K562 (cell line): ENCODE data around the gene KCNH3. TPM values are rescaled to one million over a fixed set of nuclear protein-coding genes. Genes with fewer than 3 reads are reported as not detected.
A peak's percentile ranks its signal among the peaks of the same experiment; 100 is the strongest.

Experiments
- ATAC-seq: fragments of 200-7000 bp; cut with Tn5 transposase; 3 replicates; pipeline ENCODE4 v1.9.1; 2020; ENCODE audit warnings: moderate library complexity
- BruUV-seq: library from RNA; stranded (reverse); fragments of 400-500 nt; replicated peaks from 2 replicates; lab custom pipeline; 2021; lab: Mats Ljungman, UMichigan
- CTCF ChIA-PET: fragments of 300-600 bp; formaldehyde crosslinking; extraction: SDS; loops from one replicate; lab custom pipeline; 2021; ENCODE audit warnings: low intra/inter-chr PET ratio; lab: Yijun Ruan, JAX
- POLR2A ChIA-PET: fragments of 300-600, 350-650 bp; sonication (Branson Sonifier 250); formaldehyde crosslinking; extraction: SDS; loops from one replicate; lab custom pipeline; 2021; ENCODE audit warnings: antibody characterized with exemption, inconsistent platforms; lab: Yijun Ruan, JAX
- DNase-seq, 4 experiments: peaks; one replicate each; pipeline versions ENCODE4 v3.0.0 to v3.0.0-alpha.2; 2011 to 2018; ENCODE audit warnings: low spot score in 3 of 4, mixed read lengths in 3 of 4; ENCODE audit errors: extremely low read depth in 1 of 4
- FAIRE-seq: peaks from 2 replicates; lab custom pipeline; 2011; peaks lifted over from hg19 to GRCh38; lab: Jason Lieb, UNC
- H2AFZ ChIP-seq: 2 replicates; pipeline ENCODE4 v1.6.0; 2011; ENCODE audit warnings: low read depth, low read length, control low read depth, inconsistent platforms
- H3K27ac ChIP-seq: fragments of 200-600 bp; 3 replicates; pipeline ENCODE4 v1.8.0; 2011; ENCODE audit warnings: low read depth, mild to moderate bottlenecking, control low read depth, inconsistent platforms, low read length, moderate library complexity, mixed read lengths; ENCODE audit errors: extremely low read depth
- H3K27me3 ChIP-seq, 2 experiments: fragments of 300-600 bp in 1 of 2; 2 replicates in 1 of 2; 3 replicates in 1 of 2; pipeline versions ENCODE4 v1.6.0 to v1.8.0; 2011; ENCODE audit warnings: inconsistent platforms in 2 of 2, low read length in 2 of 2, mild to moderate bottlenecking in 1 of 2, mixed read lengths in 1 of 2, moderate library complexity in 1 of 2; ENCODE audit not compliant: control insufficient read depth in 2 of 2, insufficient read depth in 2 of 2
- H3K36me3 ChIP-seq: fragments of 300-600 bp; 3 replicates; pipeline ENCODE4 v1.8.0; 2011; ENCODE audit warnings: mild to moderate bottlenecking, low read length, inconsistent platforms; ENCODE audit not compliant: control insufficient read depth, insufficient read depth
- H3K4me1 ChIP-seq, 2 experiments: fragments of 200-600 bp in 1 of 2; replicated peaks in 1 of 2; 2 replicates in 1 of 2; 3 replicates in 1 of 2; pipeline versions ENCODE4 v1.5.1 to v1.8.0; 2011; ENCODE audit warnings: inconsistent platforms in 2 of 2, low read length in 2 of 2, mild to moderate bottlenecking in 1 of 2, mixed read lengths in 1 of 2, moderate library complexity in 1 of 2; ENCODE audit not compliant: control insufficient read depth in 2 of 2, insufficient read depth in 2 of 2
- H3K4me2 ChIP-seq: 2 replicates; pipeline ENCODE4 v1.6.1; 2011; ENCODE audit warnings: low read length, control low read depth, inconsistent platforms, mixed read lengths; ENCODE audit not compliant: insufficient read depth
- H3K4me3 ChIP-seq: fragments of 200-600 bp; sonication (generic), shearing (Covaris generic); 2 replicates; pipeline ENCODE4 v1.5.1; 2016; ENCODE audit warnings: control low read depth, inconsistent platforms
- H3K79me2 ChIP-seq: fragments of 200-600 bp; 3 replicates; pipeline ENCODE4 v1.8.0; 2011; ENCODE audit warnings: low read length, inconsistent platforms; ENCODE audit not compliant: control insufficient read depth, insufficient read depth
- H3K9ac ChIP-seq, 2 experiments: 2 replicates each; pipeline versions ENCODE4 v1.6.0 to v1.6.1; 2011; ENCODE audit warnings: low read depth in 2 of 2, low read length in 2 of 2, control low read depth in 1 of 2, inconsistent platforms in 1 of 2, mild to moderate bottlenecking in 1 of 2, mixed read lengths in 1 of 2; ENCODE audit not compliant: insufficient read depth in 1 of 2
- H3K9me1 ChIP-seq: one replicate; pipeline ENCODE4 v1.6.0; 2011; ENCODE audit warnings: inconsistent platforms, mild to moderate bottlenecking, low read length, moderate library complexity; ENCODE audit not compliant: control insufficient read depth, insufficient read depth
- H3K9me3 ChIP-seq: replicated peaks from 2 replicates; pipeline ENCODE4 v1.5.1; 2011; ENCODE audit warnings: low read depth, low read length, inconsistent platforms; ENCODE audit not compliant: control insufficient read depth, insufficient read depth
- H4K20me1 ChIP-seq: replicated peaks from 2 replicates; pipeline ENCODE4 v1.6.1; 2011; ENCODE audit warnings: low read length, inconsistent platforms, mixed read lengths; ENCODE audit not compliant: control insufficient read depth, insufficient read depth
- CHD1 ChIP-seq: fragments of 200-600 bp; sonication (generic); IDR thresholded peaks from one replicate; pipeline ENCODE4 v1.6.1; 2012; ENCODE audit warnings: mild to moderate bottlenecking, moderate library complexity, low read length, inconsistent platforms
- FOXK2 ChIP-seq, 2 experiments: fragments of 450-650 bp; IDR thresholded peaks in 1 of 2; conservative IDR thresholded peaks in 1 of 2; 2 replicates each; pipeline ENCODE4 v1.6.1; 2016; ENCODE audit warnings: low read depth in 2 of 2, mild to moderate bottlenecking in 1 of 2
- SMAD1 ChIP-seq: fragments of 150-350 bp; IDR thresholded peaks from 2 replicates; pipeline ENCODE4 v1.6.1; 2014; ENCODE audit warnings: low read length, low read depth; ENCODE audit not compliant: partially characterized antibody
- ZNF212 ChIP-seq: fragments of 450-650 bp; formaldehyde crosslinking; IDR thresholded peaks from 2 replicates; pipeline ENCODE4 v1.4.0; 2020; ENCODE audit warnings: mild to moderate bottlenecking
- ZNF282 ChIP-seq: sonication (generic); formaldehyde crosslinking; IDR thresholded peaks from 2 replicates; pipeline ENCODE4 v1.8.1; 2023; ENCODE audit warnings: missing genetic modification reagents
- ZNF77 ChIP-seq: fragments of 250-450 bp; sonication (Bioruptor Pico); IDR thresholded peaks from 2 replicates; pipeline ENCODE4 v1.5.0; 2020
- WGBS: fragments of 100-300 bp; shearing (Covaris generic); methylation state at CpG from one replicate; pipeline ENCODE4 v1.1.6; 2016; ENCODE audit warnings: low coverage, mixed read lengths; ENCODE audit not compliant: insufficient coverage; ENCODE audit errors: missing lambda C conversion rate; 5-methylcytosine and 5-hydroxymethylcytosine counted together
- in situ Hi-C: fragments of 300-500 bp; cut with MboI; formaldehyde crosslinking; loops from 4 replicates; pipeline ENCODE4 v1.15.0; 2018; ENCODE audit warnings: inconsistent platforms, mixed read lengths
- intact Hi-C: fragments of 100-400 bp; cut with micrococcal nuclease; formaldehyde crosslinking; loops from 2 replicates; pipeline ENCODE4 v1.14.2; 2022
- polyA plus RNA-seq, 8 experiments: library from polyadenylated mRNA; depleted of rRNA in 4 of 8; stranded (reverse) in 5 of 8; unstranded in 3 of 8; fragments of >200 nt; fragmentation: Nextera tagmentation in 2 of 8; fragmentation: Illumina TruSeq in 1 of 8; extraction: Ambion mirVana in 2 of 8; extraction: Trizol in 1 of 8; gene quantifications; 2 replicates each; pipeline versions ENCODE4 v1.2.1 to v1.2.3, GENCODE V29; 2011 to 2014; ENCODE audit warnings: inconsistent platforms in 1 of 8, missing spikeins in 1 of 8
- total RNA-seq, 7 experiments: library from RNA; depleted of rRNA in 6 of 7; stranded (reverse); fragments of >200 nt in 6 of 7; fragmentation: Illumina TruSeq in 2 of 7; extraction: Trizol in 2 of 7; gene quantifications; 2 replicates each; pipeline versions ENCODE4 v1.2.1 to v1.2.3, GENCODE V29; 2011 to 2021; ENCODE audit warnings: low replicate concordance in 1 of 7

Gene KCNH3
- total and polyA plus RNA-seq, 9 of the 15 experiments (the other 6 are each of a cell fraction or from before 2014, with no cell fraction given) = 0.01 to 0.09 TPM; not detected in 7

DNA sequence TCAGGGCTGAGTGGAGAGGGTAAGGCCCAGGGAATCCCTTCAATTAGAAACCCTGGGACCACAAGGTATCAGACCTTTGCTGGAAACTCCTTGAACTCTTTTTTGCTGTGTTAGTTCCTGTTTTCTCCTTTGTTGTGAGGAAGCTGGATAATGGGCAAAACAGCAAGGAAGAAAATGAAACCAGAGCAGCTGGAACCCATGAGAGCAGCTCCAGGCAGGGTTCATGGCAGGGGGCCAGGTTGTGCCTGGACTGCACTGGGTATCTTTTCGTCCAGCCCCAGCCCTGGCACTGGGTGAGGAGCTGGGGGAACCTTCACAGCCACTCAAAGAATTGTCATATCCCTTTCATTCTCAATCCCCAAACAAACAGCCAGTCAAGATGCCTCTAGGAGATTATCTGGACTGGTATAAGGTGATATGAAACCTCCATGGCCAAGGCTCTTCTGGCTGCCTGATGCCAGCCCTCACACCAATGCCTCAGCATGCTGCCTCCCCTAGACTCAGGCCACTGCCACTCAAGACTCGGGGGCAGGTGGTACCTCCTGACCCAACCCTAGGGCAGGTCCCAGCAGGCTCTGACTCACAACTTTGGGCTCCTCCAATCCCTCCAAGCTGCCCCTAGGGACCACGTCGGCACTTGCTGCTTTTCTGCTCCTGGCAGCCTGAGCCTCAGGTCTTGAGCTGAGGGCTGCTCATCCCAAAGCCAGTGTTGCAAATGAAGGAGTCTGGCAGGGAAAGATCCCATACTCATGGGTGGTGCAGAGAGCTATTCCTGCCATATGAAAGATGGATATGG is 50.1 kb downstream of the KCNH3 start:
- Histone ChIP-seq H3K79me2 (no peaks in the 10 kb centered on the region), H4K20me1 (no peaks in the 10 kb centered on the region), H2AFZ (no peak overlapping the region), H3K9ac (0 out of 4 replicates have a peak overlapping the region, but pooled peaks of 1 of the 2 experiments have one; percentile 47), H3K9me3 (no peaks in the 10 kb centered on the region), H3K9me1 (peaks cover 2% of the 10 kb centered on the region), H3K4me3 (no peak overlapping the region), H3K27ac (no peak overlapping the region), H3K4me1 (peaks cover 0 to 8% of the 10 kb centered on the region in 2 experiments; a peak in 1 of 5 replicates), H3K27me3 (no peaks in the 10 kb centered on the region), H3K36me3 (peaks cover 21% of the 10 kb centered on the region; the same call in 1 of the 3 replicates), H3K4me2 (no peak overlapping the region)
- TF ChIP-seq FOXK2 (conservative IDR thresholded peaks at IDR 0.05 in 1 of 2, IDR thresholded peaks at IDR 0.05 in 1 of 2; ENCODE audit: low read depth in 2 of 2) = no peak
- TF ChIP-seq ZNF282 (CRISPR knock-in tag) = no peak
- no peak for TF ChIP-seq SMAD1
- TF ChIP-seq CHD1 = no peak
- no peak for TF ChIP-seq ZNF77 (CRISPR knock-in tag)
- TF ChIP-seq ZNF212 (CRISPR knock-in tag) = no peak
- BruUV-seq = no TSS peak
- FAIRE-seq (no peak), ATAC-seq (no peak), DNase-seq (no peak)
- 79% methylated on average over 4 of the region's 4 CpGs for WGBS
- POLR2A ChIA-PET = interaction anchor here (0.6 to 1.2 kb wide), 3 partner anchors 11 to 102 kb away, joined by 3 read pairs; no protein-coding TSS in a partner anchor
- CTCF ChIA-PET = no interaction called here
- in situ Hi-C loops = no loop called here
- intact Hi-C loops = no loop called here
